Astrocyte (in vitro differentiated cells and primary cell): ENCODE measurements around the gene EEF2. TPM values are rescaled to one million over a fixed set of nuclear protein-coding genes. Genes with fewer than 3 reads are reported as not detected.

Experiments used
- DNase-seq: peaks from one replicate; pipeline ENCODE4 v3.0.0-alpha.2; 2010; ENCODE audit warnings: low read depth
- FAIRE-seq: peaks from 2 replicates; lab custom pipeline; 2011; peaks lifted over from hg19 to GRCh38; lab: Jason Lieb, UNC
- H2AFZ ChIP-seq: 2 replicates; pipeline ENCODE4 v1.6.0; 2012; ENCODE audit warnings: low read depth, low read length, inconsistent platforms
- H3K27ac ChIP-seq: 2 replicates; pipeline ENCODE4 v1.5.1; 2011; ENCODE audit warnings: low read depth, low read length, inconsistent platforms
- H3K27me3 ChIP-seq: 2 replicates; pipeline ENCODE4 v1.6.0; 2011; ENCODE audit warnings: low read length, inconsistent platforms; ENCODE audit not compliant: insufficient read depth
- H3K36me3 ChIP-seq: 2 replicates; pipeline ENCODE4 v1.5.1; 2011; ENCODE audit warnings: low read length, inconsistent platforms; ENCODE audit not compliant: insufficient read depth
- H3K4me1 ChIP-seq: 2 replicates; pipeline ENCODE4 v1.5.1; 2011; ENCODE audit warnings: low read length, inconsistent platforms; ENCODE audit not compliant: insufficient read depth
- H3K4me2 ChIP-seq: 2 replicates; pipeline ENCODE4 v1.6.0; 2012; ENCODE audit warnings: low read length, inconsistent platforms
- H3K4me3 ChIP-seq: 2 replicates; pipeline ENCODE4 v1.5.1; 2011; ENCODE audit warnings: low read depth, mild to moderate bottlenecking, low read length, inconsistent platforms; ENCODE audit not compliant: insufficient read depth
- H3K79me2 ChIP-seq: 2 replicates; pipeline ENCODE4 v1.6.0; 2012; ENCODE audit warnings: mild to moderate bottlenecking, low read length, inconsistent platforms; ENCODE audit not compliant: insufficient read depth
- H3K9ac ChIP-seq: 2 replicates; pipeline ENCODE4 v1.6.0; 2012; ENCODE audit warnings: mild to moderate bottlenecking, low read length, inconsistent platforms
- H3K9me3 ChIP-seq: 2 replicates; pipeline ENCODE4 v1.5.1; 2012; ENCODE audit warnings: low read depth, mild to moderate bottlenecking, low read length, inconsistent platforms; ENCODE audit not compliant: insufficient read depth
- H4K20me1 ChIP-seq: 2 replicates; pipeline ENCODE4 v1.6.0; 2012; ENCODE audit warnings: low read length, inconsistent platforms; ENCODE audit not compliant: insufficient read depth
- H3K27ac Mint-ChIP-seq: one replicate; pipeline ENCODE4 v1.8.0; 2021; ENCODE audit warnings: mild to moderate bottlenecking, mixed read lengths; ENCODE audit not compliant: unreplicated experiment
- H3K27me3 Mint-ChIP-seq: one replicate; pipeline ENCODE4 v1.8.0; 2021; ENCODE audit warnings: low read depth, mixed read lengths; ENCODE audit not compliant: unreplicated experiment
- H3K36me3 Mint-ChIP-seq: one replicate; pipeline ENCODE4 v1.8.0; 2021; ENCODE audit warnings: low read depth, mixed read lengths; ENCODE audit not compliant: unreplicated experiment
- H3K4me1 Mint-ChIP-seq: one replicate; pipeline ENCODE4 v1.8.0; 2021; ENCODE audit warnings: low read depth, mixed read lengths; ENCODE audit not compliant: unreplicated experiment
- H3K4me3 Mint-ChIP-seq: one replicate; pipeline ENCODE4 v1.8.0; 2021; ENCODE audit warnings: mild to moderate bottlenecking, moderate library complexity, mixed read lengths; ENCODE audit not compliant: unreplicated experiment
- H3K9me3 Mint-ChIP-seq: one replicate; pipeline ENCODE4 v1.8.0; 2021; ENCODE audit warnings: mild to moderate bottlenecking, mixed read lengths; ENCODE audit not compliant: unreplicated experiment
- EZH2 ChIP-seq: IDR thresholded peaks from 2 replicates; pipeline ENCODE4 v1.6.1; 2012; ENCODE audit warnings: mild to moderate bottlenecking, low read length, inconsistent platforms; ENCODE audit not compliant: insufficient read depth
- total RNA-seq: library from RNA; stranded (reverse); gene quantifications from 2 replicates; pipeline ENCODE4 v1.2.1, GENCODE V29; 2021
- TF ChIP-seq, protein P1 (sequence below): IDR thresholded peaks from 2 replicates; pipeline ENCODE4 v1.5.1; 2011; ENCODE audit warnings: low read depth, mild to moderate bottlenecking, inconsistent platforms, low read length, moderate library complexity; ENCODE audit not compliant: insufficient read depth

The EEF2 gene
- total RNA-seq, 1 donor from 2014 or later: 2,739 TPM

DNA sequence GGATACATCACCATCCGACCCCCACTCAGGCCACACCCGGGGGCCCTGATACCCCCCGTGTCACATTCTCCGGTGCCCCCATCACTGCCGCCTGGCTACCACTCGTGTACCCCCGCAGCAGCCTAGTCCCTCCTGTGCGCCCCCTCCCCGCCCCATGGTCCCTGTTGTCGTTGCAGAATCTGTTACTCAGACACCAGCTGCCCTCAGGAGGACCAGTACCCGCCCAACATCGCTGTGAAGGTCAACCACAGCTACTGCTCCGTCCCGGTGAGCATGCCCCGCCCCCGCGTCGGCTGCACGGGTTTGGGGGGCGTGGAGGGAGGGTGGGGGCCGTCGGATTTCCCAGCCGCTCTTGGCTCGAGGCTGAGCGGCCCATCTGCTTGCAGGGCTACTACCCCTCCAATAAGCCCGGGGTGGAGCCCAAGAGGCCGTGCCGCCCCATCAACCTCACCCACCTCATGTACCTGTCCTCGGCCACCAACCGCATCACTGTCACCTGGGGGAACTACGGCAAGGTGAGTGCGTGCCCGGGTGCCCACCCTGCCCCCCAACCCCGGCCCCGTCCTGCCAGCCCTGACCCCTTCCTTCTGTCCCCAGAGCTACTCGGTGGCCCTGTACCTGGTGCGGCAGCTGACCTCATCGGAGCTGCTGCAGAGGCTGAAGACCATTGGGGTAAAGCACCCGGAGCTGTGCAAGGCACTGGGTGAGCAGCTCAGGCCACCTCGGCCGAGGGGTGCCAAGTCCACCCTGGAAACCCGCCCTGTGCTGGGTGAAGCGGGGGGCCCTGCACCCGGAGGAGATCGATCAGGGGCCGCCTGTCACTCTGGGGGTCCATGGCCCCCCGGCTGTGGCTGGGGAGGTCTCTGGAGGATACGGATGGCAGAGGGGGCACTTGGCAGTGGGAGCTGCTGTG is 43.3 kb upstream of the EEF2 start:
- Mint-ChIP-seq H3K36me3 (peaks cover 6% of the 10 kb centered on the region), H3K9me3 (no peaks in the 10 kb centered on the region), H3K4me3 (no peak overlapping the region), H3K27me3 (no peaks in the 10 kb centered on the region), H3K27ac (no peak overlapping the region), H3K4me1 (no peaks in the 10 kb centered on the region)
- no peak for TF ChIP-seq EZH2
- TF ChIP-seq, protein P1, sequence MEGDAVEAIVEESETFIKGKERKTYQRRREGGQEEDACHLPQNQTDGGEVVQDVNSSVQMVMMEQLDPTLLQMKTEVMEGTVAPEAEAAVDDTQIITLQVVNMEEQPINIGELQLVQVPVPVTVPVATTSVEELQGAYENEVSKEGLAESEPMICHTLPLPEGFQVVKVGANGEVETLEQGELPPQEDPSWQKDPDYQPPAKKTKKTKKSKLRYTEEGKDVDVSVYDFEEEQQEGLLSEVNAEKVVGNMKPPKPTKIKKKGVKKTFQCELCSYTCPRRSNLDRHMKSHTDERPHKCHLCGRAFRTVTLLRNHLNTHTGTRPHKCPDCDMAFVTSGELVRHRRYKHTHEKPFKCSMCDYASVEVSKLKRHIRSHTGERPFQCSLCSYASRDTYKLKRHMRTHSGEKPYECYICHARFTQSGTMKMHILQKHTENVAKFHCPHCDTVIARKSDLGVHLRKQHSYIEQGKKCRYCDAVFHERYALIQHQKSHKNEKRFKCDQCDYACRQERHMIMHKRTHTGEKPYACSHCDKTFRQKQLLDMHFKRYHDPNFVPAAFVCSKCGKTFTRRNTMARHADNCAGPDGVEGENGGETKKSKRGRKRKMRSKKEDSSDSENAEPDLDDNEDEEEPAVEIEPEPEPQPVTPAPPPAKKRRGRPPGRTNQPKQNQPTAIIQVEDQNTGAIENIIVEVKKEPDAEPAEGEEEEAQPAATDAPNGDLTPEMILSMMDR: no peak
- H3K27me3 ChIP-seq: no peaks in the 10 kb centered on the region
- H3K36me3 ChIP-seq: no peaks in the 10 kb centered on the region
- no peak overlapping the region for H3K4me2 ChIP-seq
- H3K27ac ChIP-seq: no peak overlapping the region
- H4K20me1 ChIP-seq: peaks cover 16% of the 10 kb centered on the region
- FAIRE-seq: no peak
- no peak for DNase-seq
- H3K4me3 ChIP-seq: no peak overlapping the region
- H2AFZ ChIP-seq: no peak overlapping the region
- H3K9ac ChIP-seq: no peak overlapping the region
- H3K79me2 ChIP-seq: peaks cover 9% of the 10 kb centered on the region
- H3K4me1 ChIP-seq: no peaks in the 10 kb centered on the region
- no peaks in the 10 kb centered on the region for H3K9me3 ChIP-seq

DNA sequence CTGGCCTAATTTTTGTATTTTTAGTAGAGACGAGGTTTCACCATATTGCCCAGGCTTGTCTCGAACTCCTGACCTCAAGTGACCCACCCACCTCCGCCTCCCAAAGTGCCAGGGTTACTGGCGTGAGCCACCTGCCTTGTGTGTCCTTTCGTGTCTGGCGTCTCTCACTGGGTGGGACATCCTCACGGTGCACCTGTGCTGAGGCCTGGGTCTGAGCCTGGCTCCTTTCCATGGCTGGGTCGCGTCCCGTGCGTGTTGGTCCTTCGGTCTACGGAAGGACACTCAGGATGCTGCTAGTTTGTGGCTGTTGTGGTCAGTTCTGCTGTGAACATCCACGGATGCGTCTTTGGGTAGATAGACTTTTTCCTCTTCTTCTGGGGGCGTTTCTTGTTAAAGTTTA is 41.9 kb upstream of the EEF2 start:
- DNase-seq (no peak), FAIRE-seq (no peak)
- Mint-ChIP-seq H3K4me3 (no peak overlapping the region), H3K4me1 (no peaks in the 10 kb centered on the region), H3K36me3 (peaks cover 8% of the 10 kb centered on the region), H3K27me3 (no peaks in the 10 kb centered on the region), H3K27ac (no peak overlapping the region), H3K9me3 (no peaks in the 10 kb centered on the region)
- Histone ChIP-seq H3K4me2 (no peak overlapping the region), H3K27me3 (no peaks in the 10 kb centered on the region), H3K9ac (no peak overlapping the region), H2AFZ (no peak overlapping the region), H3K4me3 (no peak overlapping the region), H4K20me1 (peaks cover 23% of the 10 kb centered on the region), H3K36me3 (no peaks in the 10 kb centered on the region), H3K4me1 (no peaks in the 10 kb centered on the region), H3K27ac (no peak overlapping the region), H3K79me2 (peaks cover 17% of the 10 kb centered on the region), H3K9me3 (no peaks in the 10 kb centered on the region)
- TF ChIP-seq, protein P1: no peak
- TF ChIP-seq EZH2: no peak

DNA sequence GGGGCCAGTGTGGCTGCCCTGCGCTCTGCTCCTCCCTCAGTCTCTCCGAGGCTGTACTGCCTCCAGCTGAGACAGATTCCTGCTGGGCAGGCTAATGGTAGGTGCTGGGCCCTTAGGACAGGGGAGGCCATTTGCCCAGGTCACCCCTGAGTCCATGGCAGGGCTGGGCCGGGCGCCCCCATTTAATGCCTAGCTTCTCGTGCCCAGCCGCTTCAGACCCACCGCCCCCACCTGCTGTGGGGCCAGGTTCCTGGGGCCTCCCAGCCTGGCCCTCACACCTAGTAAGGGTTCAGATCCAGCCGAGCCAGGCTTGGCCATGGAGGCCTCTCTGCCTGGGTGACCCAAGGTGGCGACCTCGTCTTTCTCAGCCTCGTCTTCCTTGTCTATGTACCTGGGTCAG is 40.1 kb upstream of the EEF2 start:
- no peak overlapping the region for H3K27ac Mint-ChIP-seq
- Histone ChIP-seq H3K27me3 (no peaks in the 10 kb centered on the region), H3K4me2 (no peak overlapping the region), H3K79me2 (peaks cover 33% of the 10 kb centered on the region), H3K36me3 (no peaks in the 10 kb centered on the region), H3K4me3 (no peak overlapping the region), H2AFZ (no peak overlapping the region), H3K9ac (no peak overlapping the region), H4K20me1 (peaks cover 41% of the 10 kb centered on the region), H3K4me1 (no peaks in the 10 kb centered on the region), H3K9me3 (no peaks in the 10 kb centered on the region), H3K27ac (no peak overlapping the region)
- DNase-seq (no peak), FAIRE-seq (no peak)
- no peak for TF ChIP-seq EZH2
- TF ChIP-seq, protein P1: no peak
- no peak overlapping the region for H3K4me3 Mint-ChIP-seq
- H3K9me3 Mint-ChIP-seq: no peaks in the 10 kb centered on the region
- no peaks in the 10 kb centered on the region for H3K27me3 Mint-ChIP-seq
- peaks cover 11% of the 10 kb centered on the region for H3K36me3 Mint-ChIP-seq
- no peaks in the 10 kb centered on the region for H3K4me1 Mint-ChIP-seq
